ENCODE results near the gene KRTAP10-3.

Gene KRTAP10-3

GRCh38 chr21:44523567-44524413, 34.8 kb downstream of the KRTAP10-3 start:
- H3K27me3 ChIP-seq: no peaks in the 10 kb centered on the region

GRCh38 chr21:44522753-44523204, 35.8 kb downstream of the KRTAP10-3 start:
- Histone ChIP-seq H3K27ac (no peak overlapping the region), H3K4me3 (no peak overlapping the region), H3K27me3 (no peaks in the 10 kb centered on the region), H3K9ac (no peak overlapping the region), H4K20me1 (no peaks in the 10 kb centered on the region), H3K9me3 (peaks cover 29% of the 10 kb centered on the region), H3K36me3 (no peaks in the 10 kb centered on the region), H3K4me2 (no peak overlapping the region), H3K4me1 (no peaks in the 10 kb centered on the region)
- TF ChIP-seq Cebpa-rat (IDR thresholded peaks at IDR 0.05): no peak

More at GRCh38 chr21:44523567-44524413, 34.8 kb downstream of the KRTAP10-3 start:
- H3K27ac ChIP-seq: no peak overlapping the region
- H3K4me1 ChIP-seq: no peaks in the 10 kb centered on the region
- H3K9ac ChIP-seq: no peak overlapping the region
- no peak for TF ChIP-seq Cebpa-rat (IDR thresholded peaks at IDR 0.05)
- no peaks in the 10 kb centered on the region for H4K20me1 ChIP-seq
- H3K36me3 ChIP-seq: no peaks in the 10 kb centered on the region
- peaks cover 29% of the 10 kb centered on the region for H3K9me3 ChIP-seq
- no peak overlapping the region for H3K4me2 ChIP-seq
- no peak overlapping the region for H3K4me3 ChIP-seq

GRCh38 chr21:44521928-44522752, 36.5 kb downstream of the KRTAP10-3 start:
- Histone ChIP-seq H4K20me1 (no peaks in the 10 kb centered on the region), H3K4me1 (no peaks in the 10 kb centered on the region), H3K9me3 (peaks cover 29% of the 10 kb centered on the region), H3K27ac (no peak overlapping the region), H3K27me3 (no peaks in the 10 kb centered on the region), H3K4me2 (no peak overlapping the region), H3K9ac (no peak overlapping the region), H3K4me3 (no peak overlapping the region), H3K36me3 (no peaks in the 10 kb centered on the region)
- no peak for TF ChIP-seq Cebpa-rat (IDR thresholded peaks at IDR 0.05)

GRCh38 chr21:44521301-44521927, 37.2 kb downstream of the KRTAP10-3 start:
- Histone ChIP-seq H3K4me2 (no peak overlapping the region), H4K20me1 (no peaks in the 10 kb centered on the region), H3K9ac (no peak overlapping the region), H3K27me3 (no peaks in the 10 kb centered on the region), H3K4me1 (no peaks in the 10 kb centered on the region), H3K27ac (no peak overlapping the region), H3K4me3 (no peak overlapping the region), H3K9me3 (peaks cover 29% of the 10 kb centered on the region), H3K36me3 (no peaks in the 10 kb centered on the region)
- no peak for TF ChIP-seq Cebpa-rat (IDR thresholded peaks at IDR 0.05)

GRCh38 chr21:44520326-44521300, 38.0 kb downstream of the KRTAP10-3 start:
- H3K4me2 ChIP-seq: no peak overlapping the region
- H4K20me1 ChIP-seq: no peaks in the 10 kb centered on the region
- H3K9me3 ChIP-seq: peaks cover 29% of the 10 kb centered on the region
- H3K27ac ChIP-seq: no peak overlapping the region
- H3K9ac ChIP-seq: no peak overlapping the region
- H3K27me3 ChIP-seq: no peaks in the 10 kb centered on the region
- no peak for TF ChIP-seq Cebpa-rat (IDR thresholded peaks at IDR 0.05)
- H3K36me3 ChIP-seq: no peaks in the 10 kb centered on the region
- H3K4me3 ChIP-seq: no peak overlapping the region
- peaks cover 7% of the 10 kb centered on the region for H3K4me1 ChIP-seq

- Histone ChIP-seq H3K4me2 (no peak overlapping the region), H3K9me3 (peaks cover 20% of the 10 kb centered on the region), H3K4me3 (no peak overlapping the region), H3K9ac (no peak overlapping the region), H3K4me1 (peaks cover 16% of the 10 kb centered on the region), H3K27ac (no peak overlapping the region), H3K27me3 (no peaks in the 10 kb centered on the region), H3K36me3 (no peaks in the 10 kb centered on the region), H4K20me1 (no peaks in the 10 kb centered on the region)
- no peak for TF ChIP-seq Cebpa-rat (IDR thresholded peaks at IDR 0.05)
These were observed 39.0 kb downstream of the KRTAP10-3 start for GRCh38 chr21:44519346-44520325.

- Histone ChIP-seq H3K4me3 (no peak overlapping the region), H3K9me3 (peaks cover 11% of the 10 kb centered on the region), H3K27me3 (no peaks in the 10 kb centered on the region), H3K27ac (no peak overlapping the region), H3K9ac (no peak overlapping the region), H3K4me2 (no peak overlapping the region), H3K36me3 (no peaks in the 10 kb centered on the region), H4K20me1 (no peaks in the 10 kb centered on the region), H3K4me1 (peaks cover 26% of the 10 kb centered on the region)
- TF ChIP-seq Cebpa-rat (IDR thresholded peaks at IDR 0.05): no peak
These were observed 39.9 kb downstream of the KRTAP10-3 start for GRCh38 chr21:44518686-44519085.
